ENCODE data around the gene MEGF10. TPM values are rescaled to one million over a fixed set of nuclear protein-coding genes. Genes with fewer than 3 reads are reported as not detected.
"Not testable (repeated sequence)": the region's sequence is repeated elsewhere in the genome, so short reads cannot be mapped to it uniquely, and the experiment has no call there.

The MEGF10 gene
- 0.43 TPM for total RNA-seq
- long read RNA-seq, partial matches to known transcripts = 0 of 1 reads
- long read RNA-seq, other reads (novel, unspliced or antisense) = 1 of 1 reads

DNA sequence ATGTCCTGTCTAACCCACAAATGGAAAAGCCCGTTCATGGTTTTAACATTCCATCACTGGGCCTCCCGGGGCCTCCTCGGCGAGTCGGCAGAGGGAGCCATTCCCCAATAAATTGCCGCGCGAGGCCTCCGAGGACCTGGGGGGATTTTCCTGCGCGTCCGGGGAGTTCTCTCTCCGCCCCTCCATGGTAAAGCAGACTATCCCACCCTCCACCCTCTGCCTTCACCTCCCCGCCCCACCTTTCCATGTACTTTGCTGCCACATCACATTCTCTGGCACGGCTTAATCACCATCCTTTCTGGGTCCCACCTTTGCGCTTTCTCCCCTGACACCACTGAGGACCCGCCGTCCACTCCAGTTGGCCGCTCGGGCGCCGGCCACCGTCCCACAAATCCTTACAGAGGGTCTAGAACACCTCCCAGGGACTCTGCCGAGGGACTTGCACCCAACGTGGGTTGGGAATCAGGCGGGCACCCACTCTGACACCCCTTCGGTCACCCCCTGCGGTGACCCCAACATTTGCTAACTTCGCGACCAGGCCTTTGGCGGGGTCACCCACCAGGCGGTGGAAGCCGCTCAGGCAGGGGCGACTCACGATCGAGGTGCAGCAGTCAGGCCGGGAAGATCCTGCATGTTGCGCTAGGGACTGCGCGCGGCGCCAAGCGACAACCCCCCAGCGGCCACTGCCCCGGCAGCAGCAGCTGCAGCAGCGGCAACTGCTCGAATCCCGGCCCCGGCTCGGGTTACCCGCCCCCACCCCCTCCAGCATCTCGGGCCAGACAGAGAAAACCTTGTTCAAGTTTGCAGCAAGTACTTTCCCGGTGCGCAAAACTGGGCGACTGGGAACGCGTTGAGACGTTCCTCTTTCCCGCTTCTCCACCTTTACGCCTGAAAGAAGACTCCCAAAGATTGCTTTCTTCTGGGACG lies at the start of gene MEGF10:
Gene MEGF10 (plus strand): TSS at position 778 of the 927 bp plus-strand sequence. CDS start 40,513 bp downstream, outside the sequence.
- DNase-seq (ENCODE audit: missing footprints) (no peak), ATAC-seq (peak; percentile 65)
- intact Hi-C loops (cut with DNase I) = loop anchor here (1.0 to 2.0 kb wide), 2 partner anchors 153 to 202 kb away; no protein-coding TSS in a partner anchor

DNA sequence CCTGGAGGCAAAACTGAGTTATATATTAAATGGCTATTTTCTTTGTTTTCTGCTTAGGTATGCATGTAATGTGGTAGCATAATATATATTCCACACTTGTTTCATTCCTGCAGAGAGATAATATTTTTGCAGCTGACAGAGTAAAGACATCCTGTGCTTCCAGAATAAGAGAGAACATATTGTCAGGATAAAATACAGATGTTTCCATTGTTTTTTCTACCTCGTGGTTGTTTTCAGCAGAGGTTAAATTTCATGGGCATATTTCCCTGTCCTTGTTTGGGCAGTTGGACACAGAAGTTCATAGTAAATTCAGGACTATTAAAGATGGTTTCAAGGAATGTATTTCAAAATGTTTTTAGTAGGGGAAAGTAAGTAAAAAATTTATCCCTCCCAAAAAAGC lies 47.6 kb upstream of the MEGF10 start:
- intact Hi-C loops (cut with DNase I) = no loop called here
- ATAC-seq (no peak), DNase-seq (ENCODE audit: missing footprints) (no peak)

DNA sequence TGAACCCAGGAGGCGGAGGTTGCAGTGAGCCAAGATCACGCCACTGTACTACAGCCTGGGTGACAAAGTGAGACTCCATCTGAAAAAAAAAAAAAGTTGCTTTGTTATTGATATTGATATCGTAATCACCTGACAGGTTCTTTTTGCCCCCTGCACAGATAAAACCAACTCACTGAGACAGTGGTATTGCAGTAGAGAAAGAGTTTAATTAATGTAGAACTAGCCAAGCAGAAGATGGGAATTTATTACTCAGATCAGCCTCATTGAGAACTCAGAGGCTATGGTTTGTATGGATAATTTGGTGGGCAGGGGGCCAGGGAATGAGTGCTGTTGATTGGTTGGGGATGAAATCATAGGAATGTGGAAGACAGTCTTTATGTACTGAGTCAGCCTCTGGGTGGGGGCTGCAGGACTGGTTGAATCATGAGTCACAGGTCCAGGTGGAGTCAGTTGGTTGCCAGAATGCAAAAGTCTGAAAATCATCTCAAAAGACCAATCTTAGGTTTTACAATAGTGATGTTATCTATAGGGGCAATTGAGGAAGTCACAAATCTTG lies 35.8 kb upstream of the MEGF10 start:
- ATAC-seq = no peak
- intact Hi-C loops (cut with DNase I) = no loop called here
- no peak for DNase-seq (ENCODE audit: missing footprints)

DNA sequence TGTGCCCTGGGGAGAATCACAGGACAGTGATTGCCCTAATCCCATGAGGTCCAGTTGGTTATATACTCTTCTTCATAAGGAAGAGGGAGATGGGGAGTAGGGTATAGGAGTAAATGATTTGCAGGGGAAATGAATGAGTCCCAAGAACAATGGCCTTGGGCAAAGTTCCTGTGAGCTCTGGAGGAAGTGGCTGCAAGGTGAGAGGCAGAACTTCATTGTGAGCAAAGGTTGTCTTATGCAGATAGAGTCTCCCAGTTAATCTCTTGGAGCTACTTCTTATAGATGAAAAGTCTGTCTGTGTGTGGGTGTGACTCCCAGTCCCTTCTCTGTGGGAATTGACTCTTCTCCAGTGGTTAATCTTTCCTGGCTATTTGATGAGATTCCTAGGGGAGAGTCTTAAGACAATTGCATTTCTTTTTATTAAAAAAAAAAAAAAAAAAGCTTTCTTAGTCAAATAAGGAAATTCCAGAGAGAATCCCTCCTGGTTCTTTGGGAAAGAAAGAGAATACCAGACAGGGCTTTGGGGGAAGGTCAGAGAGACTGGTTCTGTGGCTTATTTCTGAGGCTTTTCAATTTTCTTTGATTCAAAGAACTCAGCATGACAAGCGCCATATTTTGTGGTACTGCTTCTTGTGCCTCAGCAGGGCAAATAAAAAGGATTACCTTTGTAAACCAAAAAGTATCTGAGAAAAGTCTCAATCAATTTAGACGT lies 33.6 kb upstream of the MEGF10 start:
- ATAC-seq (no peak), DNase-seq (ENCODE audit: missing footprints) (no peak)
- intact Hi-C loops (cut with DNase I) = no loop called here

DNA sequence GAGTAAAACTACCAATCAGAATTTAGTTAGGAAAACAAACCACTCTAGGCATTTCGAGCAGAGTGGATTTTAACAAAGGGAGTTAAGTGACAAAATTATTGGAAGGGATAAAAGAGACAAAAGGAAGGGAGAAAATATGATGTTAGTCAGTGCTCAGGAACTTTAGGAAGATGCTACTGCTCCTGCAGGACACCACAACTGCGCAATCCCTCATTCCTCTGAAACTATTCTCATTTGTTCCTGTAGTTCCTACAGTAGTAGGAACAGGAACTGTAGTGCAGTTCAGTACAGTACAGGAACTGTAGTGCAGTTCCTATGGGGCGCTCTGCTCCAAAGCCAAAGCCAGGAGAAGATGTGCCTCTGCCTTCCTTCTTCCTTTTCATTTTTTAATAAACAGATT lies 29.9 kb upstream of the MEGF10 start:
- ATAC-seq (no peak), DNase-seq (ENCODE audit: missing footprints) (no peak)
- intact Hi-C loops (cut with DNase I) = no loop called here

DNA sequence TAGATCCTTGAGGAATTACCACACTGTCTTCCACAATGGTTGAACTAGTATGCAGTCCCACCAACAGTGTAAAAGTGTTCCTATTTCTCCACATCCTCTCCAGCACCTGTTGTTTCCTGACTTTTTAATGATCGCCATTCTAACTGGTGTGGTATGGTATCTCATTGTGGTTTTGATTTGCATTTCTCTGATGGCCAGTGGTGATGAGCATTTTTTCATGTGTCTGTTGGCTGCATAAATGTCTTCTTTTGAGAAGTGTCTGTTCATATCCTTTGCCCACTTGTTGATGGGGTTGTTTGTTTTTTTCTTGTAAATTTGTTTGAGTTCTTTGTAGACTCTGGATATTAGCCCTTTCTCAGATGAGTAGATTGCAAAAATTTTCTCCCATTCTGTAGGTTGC lies 25.1 kb upstream of the MEGF10 start:
- ATAC-seq; intact Hi-C loops (cut with DNase I); DNase-seq (ENCODE audit: missing footprints): not testable (repeated sequence)

DNA sequence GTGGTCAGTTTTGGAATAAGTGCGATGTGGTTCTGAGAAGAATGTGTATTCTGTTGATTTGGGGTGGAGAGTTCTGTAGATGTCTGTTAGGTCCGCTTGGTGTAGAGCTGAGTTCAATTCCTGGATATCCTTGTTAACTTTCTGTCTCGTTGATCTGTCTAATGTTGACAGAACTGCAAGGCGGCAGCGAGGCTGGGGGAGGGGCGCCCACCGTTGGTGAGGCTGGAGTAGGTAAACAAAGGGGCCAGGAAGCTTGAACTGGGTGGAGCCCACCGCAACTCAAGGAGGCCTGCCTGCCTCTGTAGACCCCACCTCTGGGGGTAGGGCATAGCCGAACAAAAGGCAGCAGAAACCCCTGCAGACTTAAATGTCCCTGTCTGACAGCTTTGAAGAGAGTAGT lies 22.3 kb upstream of the MEGF10 start:
- DNase-seq (ENCODE audit: missing footprints); intact Hi-C loops (cut with DNase I); ATAC-seq: not testable (repeated sequence)

DNA sequence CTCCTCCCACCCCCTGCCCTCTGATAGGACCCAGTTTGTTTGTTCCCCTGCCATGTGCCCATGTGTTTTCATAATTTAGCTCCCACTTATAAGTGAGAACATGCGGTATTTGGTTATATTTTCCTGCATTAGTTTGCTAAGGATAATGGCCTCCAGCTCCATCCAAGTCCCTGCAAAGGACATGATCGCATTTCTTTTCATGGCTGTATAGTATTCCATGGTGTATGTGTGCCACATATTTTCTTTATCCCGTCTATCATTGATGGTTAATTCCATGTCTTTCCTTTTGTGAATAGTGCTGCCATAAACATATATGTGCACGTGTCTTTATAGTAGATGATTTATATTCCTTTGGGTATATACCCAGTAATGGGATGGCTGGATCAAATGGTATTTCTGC lies 19.9 kb upstream of the MEGF10 start:
- ATAC-seq; intact Hi-C loops (cut with DNase I); DNase-seq (ENCODE audit: missing footprints): not testable (repeated sequence)

DNA sequence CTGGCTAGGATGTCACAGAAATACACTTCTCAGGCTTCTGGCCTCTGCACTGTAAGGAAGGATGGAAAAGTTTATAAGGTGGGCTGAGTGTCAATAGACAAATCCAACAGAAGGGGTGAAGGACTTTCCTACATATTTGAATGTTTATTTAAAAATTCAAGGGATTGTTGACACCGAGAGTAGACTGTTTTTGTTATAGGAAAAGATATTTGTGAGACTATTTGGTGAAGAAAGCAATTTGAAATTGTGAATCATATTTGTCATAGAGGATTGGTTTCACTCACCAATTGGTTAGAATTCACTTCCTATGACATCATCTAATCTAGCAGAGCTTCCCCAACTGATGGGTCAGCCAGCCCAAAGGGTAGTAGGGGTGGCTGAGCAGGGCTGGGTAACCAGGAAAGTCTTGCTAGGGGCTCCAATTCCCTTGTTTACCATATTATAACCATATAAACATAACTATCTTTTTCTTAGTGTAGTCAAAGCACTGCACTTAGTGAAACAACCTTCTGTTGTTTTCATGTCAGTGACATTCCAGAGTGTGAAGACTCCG lies 14.9 kb upstream of the MEGF10 start:
- ATAC-seq (no peak), DNase-seq (ENCODE audit: missing footprints) (no peak)
- intact Hi-C loops (cut with DNase I) = no loop called here

DNA sequence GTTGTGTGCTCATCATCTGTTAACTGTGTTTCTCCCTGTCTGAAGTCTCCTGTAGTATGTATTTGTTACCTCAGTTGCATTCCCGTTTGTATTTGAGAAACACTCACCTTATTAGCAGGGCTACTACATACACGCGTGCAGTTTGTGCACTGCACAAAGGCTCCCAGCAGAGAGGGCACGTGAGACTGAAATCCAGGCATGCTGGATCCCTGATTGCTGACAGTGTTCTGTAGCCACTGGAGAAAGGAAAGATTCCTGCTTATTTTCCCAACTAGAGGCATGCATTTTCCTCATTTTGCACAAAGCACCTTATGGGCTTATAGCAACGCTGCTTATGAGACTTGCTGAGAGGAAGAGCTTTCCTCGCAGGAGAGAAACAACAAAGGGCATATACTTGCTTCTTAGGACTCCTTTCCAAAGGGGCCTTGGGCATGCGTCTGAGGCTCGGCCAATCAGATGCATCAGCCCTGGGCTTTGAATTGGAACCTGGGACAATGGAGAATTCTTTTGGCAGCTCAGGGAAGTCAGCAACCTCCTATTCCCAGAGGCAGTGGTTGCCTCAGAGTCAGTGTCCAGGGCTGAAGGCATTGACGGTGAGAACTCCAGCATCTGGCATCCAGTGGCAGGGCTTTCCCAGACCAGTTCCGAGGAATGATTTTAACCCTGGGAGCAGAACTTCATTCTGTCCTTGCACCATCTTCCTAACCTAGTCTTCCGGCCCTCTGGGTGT lies 9.9 kb upstream of the MEGF10 start:
- no peak for DNase-seq (ENCODE audit: missing footprints)
- no peak for ATAC-seq
- intact Hi-C loops (cut with DNase I) = no loop called here

DNA sequence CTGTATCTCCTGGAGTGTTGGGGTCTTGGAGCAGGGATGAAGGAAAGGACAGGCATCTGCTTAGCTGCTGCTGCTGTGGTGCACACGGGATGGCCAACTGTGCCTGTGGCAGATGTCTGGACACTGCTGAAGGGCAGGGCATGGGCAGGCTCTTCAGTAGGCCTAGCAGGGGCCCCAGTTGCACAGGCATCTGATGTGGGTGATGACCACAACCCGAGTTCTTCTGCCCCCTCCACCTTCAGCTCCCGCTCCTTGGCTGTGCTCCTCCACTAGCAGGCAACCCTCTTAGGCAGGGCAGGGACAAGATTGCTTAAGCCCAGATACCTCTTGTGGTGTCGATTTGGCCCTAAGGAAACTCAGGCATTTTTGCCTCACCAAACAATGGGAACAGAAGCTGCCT lies 9.0 kb upstream of the MEGF10 start:
- DNase-seq (ENCODE audit: missing footprints) = no peak
- intact Hi-C loops (cut with DNase I) = no loop called here
- ATAC-seq = no peak

DNA sequence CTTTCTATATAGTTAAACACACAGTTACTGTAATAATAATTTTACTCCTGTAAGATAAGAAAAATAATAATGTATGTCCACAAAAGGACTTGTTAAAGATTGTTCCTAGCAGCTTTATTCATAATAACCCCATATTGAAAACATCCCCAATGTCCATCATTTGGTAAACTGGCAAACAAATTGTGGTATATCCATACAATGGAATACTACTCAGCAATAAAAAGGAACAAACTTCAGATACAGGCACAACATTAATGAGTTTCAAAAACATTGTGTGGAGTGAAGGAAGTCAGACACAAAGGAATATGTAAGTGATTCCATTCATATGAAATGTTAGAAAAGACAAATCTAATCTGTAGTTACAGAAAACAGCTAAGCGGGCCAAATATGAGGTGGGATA lies 1.9 kb upstream of the MEGF10 start:
- DNase-seq (ENCODE audit: missing footprints) (no peak), ATAC-seq (no peak)
- intact Hi-C loops (cut with DNase I) = no loop called here

DNA sequence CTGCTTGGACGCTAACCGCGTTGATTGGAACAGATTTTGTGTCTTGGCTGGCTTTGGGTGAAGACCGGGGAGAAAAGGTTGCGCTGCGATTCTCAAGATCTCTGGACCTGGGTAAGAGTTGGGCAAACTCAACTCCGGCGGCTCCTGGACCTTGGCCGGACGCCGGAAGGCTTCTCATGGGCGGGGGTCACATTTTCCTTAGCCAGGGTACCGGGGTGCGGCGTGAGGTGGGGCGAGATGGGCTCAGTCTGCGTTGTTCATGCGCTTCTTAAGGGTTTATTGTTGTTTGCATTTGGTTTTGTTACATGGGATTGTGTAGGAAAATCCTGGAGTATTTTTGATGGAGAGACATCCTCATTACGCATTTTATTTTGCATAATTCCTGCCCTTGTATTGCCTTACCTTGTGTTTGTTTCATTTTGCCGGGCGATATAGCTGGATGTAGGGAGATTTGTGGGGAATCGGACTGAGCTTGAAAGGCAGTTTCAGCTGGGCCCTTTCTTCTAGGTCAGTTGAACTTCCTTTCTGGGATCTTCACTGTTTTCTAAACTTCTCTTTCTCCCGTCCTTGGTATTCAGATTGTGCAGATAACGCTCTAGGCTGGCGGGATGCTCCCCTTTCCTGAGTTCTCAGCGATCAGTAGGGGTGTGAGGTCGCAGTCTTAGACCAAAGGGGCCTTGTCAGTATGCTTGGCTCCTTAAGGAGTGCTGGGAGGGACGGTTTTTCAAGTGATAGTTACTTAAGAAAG lies 524 bp downstream of the MEGF10 start:
- DNase-seq (ENCODE audit: missing footprints) (no peak), ATAC-seq (no peak)
- intact Hi-C loops (cut with DNase I) = loop anchor here (1.0 to 2.0 kb wide), 2 partner anchors 152 to 201 kb away; no protein-coding TSS in a partner anchor

DNA sequence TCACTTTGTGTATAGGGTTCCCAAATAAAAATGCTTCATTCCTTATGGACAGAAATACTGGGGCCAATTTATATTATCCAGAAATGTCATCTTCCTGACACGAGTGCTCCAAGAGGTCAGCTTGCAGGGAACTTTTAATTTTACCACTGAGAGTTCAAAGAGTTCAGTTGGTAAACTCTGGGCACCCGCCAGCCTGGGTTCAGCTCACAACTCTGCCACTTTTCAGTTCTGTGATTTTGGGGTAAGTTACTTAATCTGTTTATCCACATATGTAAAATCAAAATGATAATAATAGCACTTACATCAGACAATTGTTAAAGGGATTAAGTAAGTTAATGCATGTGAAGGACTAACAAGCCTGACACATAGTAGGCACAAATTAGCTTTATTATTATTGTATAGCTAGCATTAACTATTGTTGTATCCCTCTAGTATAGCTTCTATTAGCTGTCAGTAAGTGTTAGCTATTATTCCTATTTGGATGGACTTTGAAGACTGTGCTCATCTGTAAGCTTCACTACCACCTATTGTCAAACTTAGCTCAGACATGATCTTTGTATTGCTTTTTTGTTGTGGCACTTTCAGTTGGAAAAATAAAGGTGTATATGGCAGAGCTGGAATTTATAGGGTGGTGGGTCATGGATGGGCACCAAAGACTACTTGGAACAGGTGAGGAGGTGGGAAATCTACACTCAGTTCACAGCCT lies 1.6 kb downstream of the MEGF10 start:
- intact Hi-C loops (cut with DNase I) = no loop called here
- ATAC-seq (no peak), DNase-seq (ENCODE audit: missing footprints) (no peak)

DNA sequence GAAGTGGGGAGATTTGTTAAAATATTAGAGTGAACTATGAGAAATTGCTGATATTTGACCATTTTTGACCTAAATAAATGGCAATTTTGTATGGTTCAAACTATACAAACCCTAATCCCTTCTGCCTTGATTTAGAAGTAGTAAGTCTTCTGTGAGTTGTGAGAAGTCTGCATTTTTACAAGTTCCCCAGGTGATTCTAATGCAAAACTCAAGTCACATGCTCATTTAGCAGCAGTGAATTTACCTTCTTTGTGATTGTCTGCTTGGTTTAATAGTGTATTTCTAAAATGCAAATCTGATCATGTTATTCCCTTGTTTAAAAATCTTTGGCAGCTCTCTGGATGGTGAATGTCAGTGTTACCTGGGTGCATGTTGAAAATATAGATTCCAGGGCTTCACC lies 2.8 kb downstream of the MEGF10 start:
- no peak for DNase-seq (ENCODE audit: missing footprints)
- intact Hi-C loops (cut with DNase I) = no loop called here
- ATAC-seq = no peak

DNA sequence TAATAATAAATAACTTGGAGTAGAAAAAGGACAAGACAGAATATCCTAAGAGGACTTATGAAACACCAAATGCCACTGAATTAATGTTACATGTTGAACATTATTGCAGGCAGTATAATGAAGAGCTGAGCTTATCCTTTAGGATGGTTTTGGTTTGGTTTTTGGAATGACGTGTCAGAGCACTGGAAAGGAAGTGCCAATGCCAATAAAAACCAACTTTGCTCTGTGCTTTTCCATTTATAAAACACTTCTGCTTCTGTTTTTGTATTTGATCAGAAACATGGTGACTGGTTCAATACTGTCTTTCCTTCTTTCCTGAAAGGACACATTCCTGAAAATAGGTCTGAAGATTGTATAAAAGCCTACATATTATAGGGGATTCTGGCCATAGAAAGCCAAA lies 4.2 kb downstream of the MEGF10 start:
- ATAC-seq (no peak), DNase-seq (ENCODE audit: missing footprints) (no peak)
- intact Hi-C loops (cut with DNase I) = no loop called here

DNA sequence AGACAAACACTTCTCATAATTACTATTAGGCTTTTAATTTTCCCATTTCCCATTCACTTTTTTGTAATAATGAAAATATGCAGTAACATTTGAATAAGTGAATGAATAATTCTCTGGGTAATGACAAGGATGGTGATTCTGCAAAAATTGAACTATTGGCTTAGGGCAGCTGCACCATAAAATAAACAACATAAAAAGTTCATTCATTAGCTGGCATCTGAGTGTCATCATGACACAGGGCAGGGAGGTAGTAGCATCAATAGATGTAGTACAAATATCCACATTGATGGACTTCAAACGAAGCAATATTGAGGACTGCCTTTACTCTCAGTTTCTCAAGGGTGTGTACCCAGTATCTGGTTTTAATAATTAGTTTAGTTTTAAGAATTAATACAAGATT lies 4.9 kb downstream of the MEGF10 start:
- intact Hi-C loops (cut with DNase I) = no loop called here
- DNase-seq (ENCODE audit: missing footprints) = no peak
- no peak for ATAC-seq
